Astrocyte (in vitro differentiated cells and primary cell): ENCODE data around the gene CCL25. TPM values are rescaled to one million over a fixed set of nuclear protein-coding genes. Genes with fewer than 3 reads are reported as not detected.
"Not testable (repeated sequence)": the region's sequence is repeated elsewhere in the genome, so short reads cannot be mapped to it uniquely, and the experiment has no call there.

Experiments used
- DNase-seq: peaks from one replicate; pipeline ENCODE4 v3.0.0-alpha.2; 2010; ENCODE audit warnings: low read depth
- FAIRE-seq: peaks from 2 replicates; lab custom pipeline; 2011; peaks lifted over from hg19 to GRCh38; lab: Jason Lieb, UNC
- H2AFZ ChIP-seq: 2 replicates; pipeline ENCODE4 v1.6.0; 2012; ENCODE audit warnings: low read depth, low read length, inconsistent platforms
- H3K27ac ChIP-seq: 2 replicates; pipeline ENCODE4 v1.5.1; 2011; ENCODE audit warnings: low read depth, low read length, inconsistent platforms
- H3K27me3 ChIP-seq: 2 replicates; pipeline ENCODE4 v1.6.0; 2011; ENCODE audit warnings: low read length, inconsistent platforms; ENCODE audit not compliant: insufficient read depth
- H3K36me3 ChIP-seq: 2 replicates; pipeline ENCODE4 v1.5.1; 2011; ENCODE audit warnings: low read length, inconsistent platforms; ENCODE audit not compliant: insufficient read depth
- H3K4me1 ChIP-seq: 2 replicates; pipeline ENCODE4 v1.5.1; 2011; ENCODE audit warnings: low read length, inconsistent platforms; ENCODE audit not compliant: insufficient read depth
- H3K4me2 ChIP-seq: 2 replicates; pipeline ENCODE4 v1.6.0; 2012; ENCODE audit warnings: low read length, inconsistent platforms
- H3K4me3 ChIP-seq: 2 replicates; pipeline ENCODE4 v1.5.1; 2011; ENCODE audit warnings: low read depth, mild to moderate bottlenecking, low read length, inconsistent platforms; ENCODE audit not compliant: insufficient read depth
- H3K79me2 ChIP-seq: 2 replicates; pipeline ENCODE4 v1.6.0; 2012; ENCODE audit warnings: mild to moderate bottlenecking, low read length, inconsistent platforms; ENCODE audit not compliant: insufficient read depth
- H3K9ac ChIP-seq: 2 replicates; pipeline ENCODE4 v1.6.0; 2012; ENCODE audit warnings: mild to moderate bottlenecking, low read length, inconsistent platforms
- H3K9me3 ChIP-seq: 2 replicates; pipeline ENCODE4 v1.5.1; 2012; ENCODE audit warnings: low read depth, mild to moderate bottlenecking, low read length, inconsistent platforms; ENCODE audit not compliant: insufficient read depth
- H4K20me1 ChIP-seq: 2 replicates; pipeline ENCODE4 v1.6.0; 2012; ENCODE audit warnings: low read length, inconsistent platforms; ENCODE audit not compliant: insufficient read depth
- H3K27ac Mint-ChIP-seq: one replicate; pipeline ENCODE4 v1.8.0; 2021; ENCODE audit warnings: mild to moderate bottlenecking, mixed read lengths; ENCODE audit not compliant: unreplicated experiment
- H3K27me3 Mint-ChIP-seq: one replicate; pipeline ENCODE4 v1.8.0; 2021; ENCODE audit warnings: low read depth, mixed read lengths; ENCODE audit not compliant: unreplicated experiment
- H3K36me3 Mint-ChIP-seq: one replicate; pipeline ENCODE4 v1.8.0; 2021; ENCODE audit warnings: low read depth, mixed read lengths; ENCODE audit not compliant: unreplicated experiment
- H3K4me1 Mint-ChIP-seq: one replicate; pipeline ENCODE4 v1.8.0; 2021; ENCODE audit warnings: low read depth, mixed read lengths; ENCODE audit not compliant: unreplicated experiment
- H3K4me3 Mint-ChIP-seq: one replicate; pipeline ENCODE4 v1.8.0; 2021; ENCODE audit warnings: mild to moderate bottlenecking, moderate library complexity, mixed read lengths; ENCODE audit not compliant: unreplicated experiment
- H3K9me3 Mint-ChIP-seq: one replicate; pipeline ENCODE4 v1.8.0; 2021; ENCODE audit warnings: mild to moderate bottlenecking, mixed read lengths; ENCODE audit not compliant: unreplicated experiment
- EZH2 ChIP-seq: IDR thresholded peaks from 2 replicates; pipeline ENCODE4 v1.6.1; 2012; ENCODE audit warnings: mild to moderate bottlenecking, low read length, inconsistent platforms; ENCODE audit not compliant: insufficient read depth
- total RNA-seq: library from RNA; stranded (reverse); gene quantifications from 2 replicates; pipeline ENCODE4 v1.2.1, GENCODE V29; 2021
- TF ChIP-seq, protein P1 (sequence below): IDR thresholded peaks from 2 replicates; pipeline ENCODE4 v1.5.1; 2011; ENCODE audit warnings: low read depth, mild to moderate bottlenecking, inconsistent platforms, low read length, moderate library complexity; ENCODE audit not compliant: insufficient read depth

CCL25 gene
- total RNA-seq, 1 donor from 2014 or later: not detected

DNA sequence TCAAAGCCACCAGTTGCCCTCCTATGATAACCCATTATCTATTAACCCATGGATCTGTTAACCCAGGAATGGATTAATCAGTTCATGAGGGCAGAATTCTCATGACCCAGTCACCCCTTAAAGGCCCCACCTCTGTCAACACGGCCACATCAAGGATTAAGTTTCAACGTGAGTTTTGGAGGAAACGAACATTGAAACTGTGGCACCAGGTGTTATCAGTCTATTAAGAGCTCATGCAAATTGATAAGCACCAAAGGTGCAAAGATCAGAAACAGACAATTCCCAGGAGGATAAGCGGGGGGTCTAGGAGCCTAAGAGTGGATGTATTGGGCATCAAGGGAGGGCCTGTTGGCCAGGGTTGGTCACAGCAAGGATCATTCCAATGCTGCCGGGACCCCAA lies 27.2 kb upstream of the CCL25 start:
- H3K9ac ChIP-seq: no peak overlapping the region
- H3K9me3 ChIP-seq: no peaks in the 10 kb centered on the region
- no peaks in the 10 kb centered on the region for H3K9me3 Mint-ChIP-seq
- TF ChIP-seq, protein P1, sequence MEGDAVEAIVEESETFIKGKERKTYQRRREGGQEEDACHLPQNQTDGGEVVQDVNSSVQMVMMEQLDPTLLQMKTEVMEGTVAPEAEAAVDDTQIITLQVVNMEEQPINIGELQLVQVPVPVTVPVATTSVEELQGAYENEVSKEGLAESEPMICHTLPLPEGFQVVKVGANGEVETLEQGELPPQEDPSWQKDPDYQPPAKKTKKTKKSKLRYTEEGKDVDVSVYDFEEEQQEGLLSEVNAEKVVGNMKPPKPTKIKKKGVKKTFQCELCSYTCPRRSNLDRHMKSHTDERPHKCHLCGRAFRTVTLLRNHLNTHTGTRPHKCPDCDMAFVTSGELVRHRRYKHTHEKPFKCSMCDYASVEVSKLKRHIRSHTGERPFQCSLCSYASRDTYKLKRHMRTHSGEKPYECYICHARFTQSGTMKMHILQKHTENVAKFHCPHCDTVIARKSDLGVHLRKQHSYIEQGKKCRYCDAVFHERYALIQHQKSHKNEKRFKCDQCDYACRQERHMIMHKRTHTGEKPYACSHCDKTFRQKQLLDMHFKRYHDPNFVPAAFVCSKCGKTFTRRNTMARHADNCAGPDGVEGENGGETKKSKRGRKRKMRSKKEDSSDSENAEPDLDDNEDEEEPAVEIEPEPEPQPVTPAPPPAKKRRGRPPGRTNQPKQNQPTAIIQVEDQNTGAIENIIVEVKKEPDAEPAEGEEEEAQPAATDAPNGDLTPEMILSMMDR: no peak
- no peak for TF ChIP-seq EZH2
- DNase-seq (no peak), FAIRE-seq (no peak)
- no peaks in the 10 kb centered on the region for H3K79me2 ChIP-seq
- H3K4me1 Mint-ChIP-seq: peaks cover 11% of the 10 kb centered on the region
- H3K27me3 ChIP-seq: no peaks in the 10 kb centered on the region
- peaks cover 2% of the 10 kb centered on the region for H3K27me3 Mint-ChIP-seq
- no peaks in the 10 kb centered on the region for H3K36me3 ChIP-seq
- H3K36me3 Mint-ChIP-seq: no peaks in the 10 kb centered on the region
- H3K4me2 ChIP-seq: no peak overlapping the region
- no peaks in the 10 kb centered on the region for H3K4me1 ChIP-seq
- H3K27ac ChIP-seq: no peak overlapping the region
- H2AFZ ChIP-seq: no peak overlapping the region
- H3K4me3 Mint-ChIP-seq: no peak overlapping the region
- no peak overlapping the region for H3K27ac Mint-ChIP-seq
- H4K20me1 ChIP-seq: no peaks in the 10 kb centered on the region
- H3K4me3 ChIP-seq: no peak overlapping the region

DNA sequence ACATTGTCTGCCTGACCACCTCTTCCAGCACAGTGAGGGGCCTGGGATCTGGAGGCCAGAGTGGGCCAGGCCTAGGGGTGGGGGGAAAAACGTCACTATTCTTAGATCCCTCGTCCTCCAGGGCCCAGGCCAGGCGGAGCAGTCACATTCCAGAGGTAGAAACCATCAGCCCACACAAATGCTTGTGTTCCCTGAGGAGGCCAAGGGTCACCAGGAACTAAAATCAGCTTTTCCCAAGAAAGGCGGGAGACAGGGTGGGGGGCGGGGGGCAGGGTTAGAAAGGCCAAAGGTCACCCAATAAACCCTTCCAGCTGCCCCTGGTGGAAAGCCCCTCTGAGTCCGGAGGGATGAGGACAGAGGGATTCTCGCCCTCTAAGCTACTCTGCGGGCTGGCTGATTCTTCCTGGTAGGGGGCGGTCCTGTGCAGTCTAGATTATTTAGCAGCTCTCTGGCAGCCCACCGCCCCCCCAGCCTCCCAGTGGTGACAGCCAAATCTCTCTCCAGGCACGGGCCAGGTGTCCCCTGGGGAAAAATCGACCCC lies 23.5 kb upstream of the CCL25 start:
- Histone ChIP-seq H3K4me2 (no peak overlapping the region), H3K27ac (no peak overlapping the region), H3K4me3 (no peak overlapping the region), H4K20me1 (no peaks in the 10 kb centered on the region), H3K9me3 (no peaks in the 10 kb centered on the region), H3K36me3 (no peaks in the 10 kb centered on the region), H3K9ac (no peak overlapping the region), H2AFZ (peak overlapping the region; percentile 41), H3K4me1 (no peaks in the 10 kb centered on the region), H3K79me2 (no peaks in the 10 kb centered on the region), H3K27me3 (no peaks in the 10 kb centered on the region)
- H3K9me3 Mint-ChIP-seq: no peaks in the 10 kb centered on the region
- peaks cover 21% of the 10 kb centered on the region for H3K4me1 Mint-ChIP-seq
- no peak for DNase-seq
- H3K27me3 Mint-ChIP-seq: no peaks in the 10 kb centered on the region
- TF ChIP-seq, protein P1: no peak
- no peak for TF ChIP-seq EZH2
- H3K4me3 Mint-ChIP-seq: no peak overlapping the region
- no peaks in the 10 kb centered on the region for H3K36me3 Mint-ChIP-seq
- peak overlapping the region; percentile 41 for H3K27ac Mint-ChIP-seq
- FAIRE-seq: no peak

DNA sequence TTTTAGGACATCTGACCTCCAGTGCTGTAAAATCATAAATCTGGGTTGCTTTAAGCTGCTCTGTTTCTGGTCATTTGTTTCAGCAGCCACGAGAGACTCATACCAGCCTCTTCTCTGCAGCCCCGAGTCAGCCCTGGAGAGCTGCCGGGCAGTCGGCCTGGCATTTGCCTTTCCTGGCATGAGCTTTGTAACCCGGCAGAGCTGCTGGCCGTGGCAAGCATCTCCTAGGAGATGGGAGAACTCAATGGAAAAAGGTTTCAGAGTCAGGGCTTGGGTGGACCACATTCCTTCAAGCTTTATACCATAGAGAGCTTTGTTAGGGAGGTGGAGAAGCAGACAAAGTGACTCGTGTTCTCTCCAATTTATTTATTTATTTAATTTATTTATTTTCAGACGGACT lies 21.6 kb upstream of the CCL25 start:
- no peaks in the 10 kb centered on the region for H3K27me3 ChIP-seq

DNA sequence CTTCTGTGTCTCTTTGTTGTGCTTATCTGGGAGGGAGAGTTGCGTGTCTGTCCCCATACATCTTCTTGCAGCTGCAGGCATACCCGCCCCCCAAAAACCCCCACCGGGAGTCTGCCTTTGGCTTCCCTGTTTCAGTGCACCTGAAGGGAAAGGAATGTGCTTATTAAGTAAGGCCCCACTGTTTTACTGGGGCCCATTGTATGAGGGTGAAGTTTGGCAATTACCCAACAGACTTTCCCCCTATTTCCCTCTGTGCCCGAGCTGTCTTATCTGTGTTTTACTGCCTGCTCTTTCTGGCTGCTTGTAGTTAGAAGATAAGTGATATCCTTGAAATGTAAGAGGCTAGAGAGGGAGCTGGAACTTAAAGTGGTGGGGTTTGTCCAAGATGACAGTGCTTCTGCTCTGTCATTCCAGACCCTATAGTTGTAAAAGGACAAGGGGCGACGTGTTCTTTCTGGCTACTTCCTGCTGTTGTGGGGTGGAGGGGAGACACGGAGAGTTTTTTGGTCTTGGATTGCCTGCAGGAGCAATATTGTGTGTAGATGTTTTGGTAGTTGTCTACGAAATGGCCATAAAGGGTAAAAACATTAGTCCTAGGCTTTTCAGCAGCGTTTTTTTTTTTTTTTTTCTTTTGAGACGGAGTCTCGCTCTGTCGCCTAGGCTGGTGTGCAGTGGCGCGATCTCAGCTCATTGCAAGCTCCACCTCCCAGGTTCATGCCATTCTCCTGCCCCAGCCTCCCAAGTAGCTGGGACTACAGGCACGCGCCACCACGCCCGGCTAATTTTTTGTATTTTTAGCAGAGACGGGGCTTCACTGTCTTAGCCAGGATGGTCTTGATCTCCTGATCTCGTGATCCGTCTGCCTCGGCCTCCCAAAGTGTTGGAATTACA lies 19.0 kb upstream of the CCL25 start:
- FAIRE-seq, H3K9me3 Mint-ChIP-seq, H4K20me1 ChIP-seq, H3K36me3 ChIP-seq, H3K27ac Mint-ChIP-seq, H3K36me3 Mint-ChIP-seq, H3K4me1 ChIP-seq, H3K4me3 Mint-ChIP-seq, H3K4me3 ChIP-seq, H2AFZ ChIP-seq, H3K27me3 Mint-ChIP-seq, H3K9me3 ChIP-seq, H3K27me3 ChIP-seq, H3K79me2 ChIP-seq, H3K27ac ChIP-seq, DNase-seq, H3K9ac ChIP-seq, H3K4me2 ChIP-seq: not testable (repeated sequence)
- peaks cover 19% of the 10 kb centered on the region for H3K4me1 Mint-ChIP-seq

More for the DNA sequence above, 21.6 kb upstream of the CCL25 start:
- FAIRE-seq (no peak), DNase-seq (no peak)
- Mint-ChIP-seq H3K27ac (peak overlapping the region; percentile 12), H3K36me3 (no peaks in the 10 kb centered on the region), H3K9me3 (no peaks in the 10 kb centered on the region), H3K4me3 (no peak overlapping the region), H3K4me1 (peaks cover 21% of the 10 kb centered on the region), H3K27me3 (no peaks in the 10 kb centered on the region)
- Histone ChIP-seq H3K9ac (no peak overlapping the region), H3K4me3 (no peak overlapping the region), H3K36me3 (no peaks in the 10 kb centered on the region), H2AFZ (no peak overlapping the region), H3K4me2 (no peak overlapping the region), H3K27ac (no peak overlapping the region), H3K9me3 (no peaks in the 10 kb centered on the region), H3K4me1 (no peaks in the 10 kb centered on the region), H3K79me2 (no peaks in the 10 kb centered on the region), H4K20me1 (no peaks in the 10 kb centered on the region)
- no peak for TF ChIP-seq EZH2
- TF ChIP-seq, protein P1: no peak
